Stomach (tissue), 9 donors: Measurements from ENCODE around the gene BDKRB1. TPM values are rescaled to one million over a fixed set of nuclear protein-coding genes. Genes with fewer than 3 reads are reported as not detected.

Experiments used
- DNase-seq, 2 donors: peaks; one replicate each; pipeline versions ENCODE4 v3.0.0 to v3.0.0-alpha.2; 2013 to 2019
- H3K27ac ChIP-seq, 5 donors: fragments of 200-600 bp in 4 of 5; sonication (generic) in 4 of 5; one replicate each; pipeline ENCODE4 v1.5.1; 2013 to 2019; ENCODE audit warnings: mild to moderate bottlenecking in 1 of 5, moderate library complexity in 1 of 5
- H3K27me3 ChIP-seq, 3 donors: fragments of 200-600 bp; sonication (generic); one replicate each; pipeline ENCODE4 v1.5.1; 2017 to 2019; ENCODE audit warnings: mixed run types in 1 of 3
- H3K36me3 ChIP-seq, 4 donors: fragments of 200-600 bp; sonication (generic); 1 replicate in 3 of 4; 2 replicates in 1 of 4; pipeline ENCODE4 v1.5.1; 2016 to 2019
- H3K4me1 ChIP-seq, 4 donors: fragments of 200-600 bp; sonication (generic); one replicate each; pipeline ENCODE4 v1.5.1; 2016 to 2019
- H3K4me3 ChIP-seq, 4 donors: fragments of 200-600 bp; sonication (generic) in 3 of 4; one replicate each; pipeline ENCODE4 v1.5.1; 2016 to 2019; ENCODE audit warnings: mild to moderate bottlenecking in 1 of 4
- H3K9me3 ChIP-seq, 4 donors: fragments of 200-600 bp; sonication (generic); one replicate each; pipeline ENCODE4 v1.5.1; 2016 to 2019
- EP300 ChIP-seq: sonication (generic); formaldehyde crosslinking; IDR thresholded peaks from one replicate; pipeline ENCODE4 v1.6.1; 2017; ENCODE audit warnings: antibody characterized with exemption
- POLR2A ChIP-seq, 4 donors: fragments of 450-650 bp; IDR thresholded peaks; one replicate each; pipeline ENCODE4 v1.6.1; 2016; ENCODE audit warnings: antibody characterized with exemption in 4 of 4, control low read depth in 2 of 4, mild to moderate bottlenecking in 1 of 4, moderate library complexity in 1 of 4
- POLR2AphosphoS5 ChIP-seq, 3 donors: sonication (generic); formaldehyde crosslinking; IDR thresholded peaks; one replicate each; pipeline ENCODE4 v1.6.1; 2016; ENCODE audit warnings: antibody characterized with exemption in 3 of 3
- WGBS, 5 donors: extraction: QIAGEN DNeasy Blood & Tissue Kit in 3 of 5; methylation state at CpG; one replicate each; pipeline versions ENCODE4 v1.1.5 to v1.1.7; 2013 to 2018; 5-methylcytosine and 5-hydroxymethylcytosine counted together
- intact Hi-C: fragments of 100-400 bp; cut with DNase I; formaldehyde crosslinking; loops from one replicate; pipeline ENCODE4 v1.15.1; 2023; ENCODE audit warnings: low total_unique reads
- polyA plus RNA-seq, 3 donors: library from polyadenylated mRNA; stranded (reverse); fragments of 200-250 nt; gene quantifications; one replicate each; pipeline ENCODE4 v1.2.3, GENCODE V29; 2013
- total RNA-seq, 5 donors: library from RNA; depleted of rRNA; stranded (reverse); fragments of >200 nt; gene quantifications; one replicate each; pipeline versions ENCODE4 v1.1.0 to v1.2.3, GENCODE V29; 2014 to 2016
- TF ChIP-seq, protein P1 (sequence below), 7 experiments: fragments of 450-650 bp in 4 of 7; fragments of 200-600 bp in 3 of 7; sonication (generic) in 3 of 7; IDR thresholded peaks; one replicate each; pipeline ENCODE4 v1.5.1; 2016 to 2019; ENCODE audit warnings: antibody characterized with exemption in 7 of 7, control low read depth in 2 of 7, mild to moderate bottlenecking in 1 of 7
- donor health status: healthy with polysubstance abuse.
- donor health status: Bipolar disorder and iron deficiency.
- donor health status: healthy.

BDKRB1 gene
- total and polyA plus RNA-seq, 8 donors = 0.92 to 7.1 (median 4.2) TPM; not detected in 3

- peak overlapping the region in 4 of 5 donors; percentile 12 to 82 (median 56) for H3K27ac ChIP-seq
These were observed 11.9 kb downstream of the BDKRB1 start for GRCh38 chr14:96267916-96268315.

GRCh38 chr14:96268431-96269358, 12.7 kb downstream of the BDKRB1 start:
- WGBS, 5 donors = 60 to 67% (median 64%) methylated on average over 21 to 22 of the region's 22 CpGs
- Histone ChIP-seq H3K4me1 (peaks cover 0 to 23% (median 9%) of the 10 kb centered on the region in 4 donors), H3K4me3 (no peak overlapping the region), H3K27me3 (no peaks in the 10 kb centered on the region), H3K36me3 (no peaks in the 10 kb centered on the region), H3K27ac (peak overlapping the region in 4 of 5 donors; percentile 44 to 82 (median 70)), H3K9me3 (peaks cover 0 to 18% (median 6%) of the 10 kb centered on the region in 4 donors)
- DNase-seq = peak in 1 of 2 donors; percentile 71
- intact Hi-C loops = no loop called here
- peak; percentile 55 to 78 (median 72) for TF ChIP-seq POLR2AphosphoS5 (IDR thresholded peaks at IDR 0.05)
- peak; percentile 61 for TF ChIP-seq EP300
- TF ChIP-seq, protein P1, sequence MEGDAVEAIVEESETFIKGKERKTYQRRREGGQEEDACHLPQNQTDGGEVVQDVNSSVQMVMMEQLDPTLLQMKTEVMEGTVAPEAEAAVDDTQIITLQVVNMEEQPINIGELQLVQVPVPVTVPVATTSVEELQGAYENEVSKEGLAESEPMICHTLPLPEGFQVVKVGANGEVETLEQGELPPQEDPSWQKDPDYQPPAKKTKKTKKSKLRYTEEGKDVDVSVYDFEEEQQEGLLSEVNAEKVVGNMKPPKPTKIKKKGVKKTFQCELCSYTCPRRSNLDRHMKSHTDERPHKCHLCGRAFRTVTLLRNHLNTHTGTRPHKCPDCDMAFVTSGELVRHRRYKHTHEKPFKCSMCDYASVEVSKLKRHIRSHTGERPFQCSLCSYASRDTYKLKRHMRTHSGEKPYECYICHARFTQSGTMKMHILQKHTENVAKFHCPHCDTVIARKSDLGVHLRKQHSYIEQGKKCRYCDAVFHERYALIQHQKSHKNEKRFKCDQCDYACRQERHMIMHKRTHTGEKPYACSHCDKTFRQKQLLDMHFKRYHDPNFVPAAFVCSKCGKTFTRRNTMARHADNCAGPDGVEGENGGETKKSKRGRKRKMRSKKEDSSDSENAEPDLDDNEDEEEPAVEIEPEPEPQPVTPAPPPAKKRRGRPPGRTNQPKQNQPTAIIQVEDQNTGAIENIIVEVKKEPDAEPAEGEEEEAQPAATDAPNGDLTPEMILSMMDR (IDR thresholded peaks at IDR 0.05) = no peak
- no peak for TF ChIP-seq POLR2A (IDR thresholded peaks at IDR 0.05)

More at GRCh38 chr14:96267916-96268315, 11.9 kb downstream of the BDKRB1 start:
- H3K27me3 ChIP-seq = no peaks in the 10 kb centered on the region
- peaks cover 0 to 18% (median 6%) of the 10 kb centered on the region in 4 donors for H3K9me3 ChIP-seq
- H3K4me1 ChIP-seq = peaks cover 0 to 23% (median 9%) of the 10 kb centered on the region in 4 donors
- intact Hi-C loops = no loop called here
- WGBS, 5 donors = 89 to 97% (median 93%) methylated on average over 5 of the region's 5 CpGs
- no peak overlapping the region for H3K4me3 ChIP-seq
- no peak for DNase-seq
- TF ChIP-seq EP300 = no peak
- TF ChIP-seq, protein P1 (IDR thresholded peaks at IDR 0.05) = no peak
- H3K36me3 ChIP-seq = no peaks in the 10 kb centered on the region

DNA sequence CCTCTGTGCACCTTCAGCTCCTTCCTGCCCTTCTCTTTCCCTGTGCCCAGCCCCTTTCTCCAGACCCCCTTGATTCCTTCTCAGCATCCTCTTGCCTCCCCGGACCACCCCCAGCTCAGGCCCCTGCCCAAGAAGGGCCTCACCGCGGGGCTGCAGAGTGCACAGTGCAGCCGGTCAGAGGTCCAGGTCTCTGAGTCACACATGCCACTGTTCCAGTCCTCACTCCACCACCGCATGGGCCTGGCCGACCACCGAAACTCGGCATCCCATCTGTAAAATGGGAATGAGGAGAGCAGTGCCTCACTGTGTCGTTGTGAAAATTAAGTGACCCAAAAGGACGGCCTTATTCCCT, 13.3 kb downstream of the BDKRB1 start:
- Histone ChIP-seq H3K27me3 (no peaks in the 10 kb centered on the region), H3K9me3 (peaks cover 0 to 18% (median 6%) of the 10 kb centered on the region in 4 donors), H3K36me3 (no peaks in the 10 kb centered on the region), H3K27ac (peak overlapping the region in 4 of 5 donors; percentile 44 to 82 (median 70)), H3K4me3 (no peak overlapping the region), H3K4me1 (peaks cover 0 to 26% (median 9%) of the 10 kb centered on the region in 4 donors)
- 72 to 87% (median 81%) methylated on average over 10 of the region's 10 CpGs for WGBS, 5 donors
- intact Hi-C loops = no loop called here
- DNase-seq = no peak
- TF ChIP-seq, protein P1 (IDR thresholded peaks at IDR 0.05) = no peak
- TF ChIP-seq EP300 = no peak
- no peak for TF ChIP-seq POLR2AphosphoS5 (IDR thresholded peaks at IDR 0.05)
- TF ChIP-seq POLR2A (IDR thresholded peaks at IDR 0.05) = no peak

DNA sequence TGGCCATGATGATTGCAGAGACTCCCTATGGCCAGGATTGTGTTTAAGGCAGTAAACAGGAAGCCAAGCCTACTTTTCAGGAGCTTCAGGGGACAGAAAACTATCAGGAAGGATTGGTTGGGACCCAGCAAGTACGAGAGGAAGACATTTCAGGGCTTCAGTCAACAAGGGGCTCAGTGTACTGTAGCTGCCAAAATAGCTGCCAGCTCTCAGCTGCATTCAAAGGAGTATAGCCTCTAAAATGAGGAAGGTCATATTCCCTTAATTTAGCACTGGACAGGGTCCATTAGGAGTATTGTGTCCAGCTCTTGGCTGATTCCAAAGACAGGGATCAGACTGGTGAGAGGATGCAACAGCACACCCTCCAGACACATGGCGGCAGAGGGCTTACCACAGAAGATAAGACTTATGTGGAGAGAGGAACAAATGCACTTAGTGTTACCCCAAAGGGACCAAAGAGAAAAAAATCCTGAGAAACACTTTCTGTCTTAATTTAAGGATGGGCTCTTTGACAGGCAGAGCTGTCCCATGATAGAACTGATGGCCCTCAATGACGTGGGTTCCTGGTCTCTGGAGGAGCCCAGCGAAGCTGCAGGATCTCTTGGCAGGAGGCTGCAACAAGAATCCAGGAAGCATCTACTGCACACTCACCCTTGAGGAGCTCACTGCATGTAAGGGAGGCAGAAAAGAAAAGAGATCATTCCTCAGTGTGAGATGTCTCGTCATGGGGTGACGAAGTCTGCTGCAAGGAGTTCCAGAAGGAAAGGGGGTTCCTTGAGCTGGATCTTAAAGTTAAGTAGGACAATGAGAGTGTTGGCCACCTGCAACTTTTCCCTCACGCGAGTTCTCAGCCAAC, 14.8 kb downstream of the BDKRB1 start:
- no peak overlapping the region for H3K4me3 ChIP-seq
- peaks cover 6 to 40% (median 22%) of the 10 kb centered on the region in 4 donors for H3K4me1 ChIP-seq
- intact Hi-C loops = no loop called here
- TF ChIP-seq POLR2AphosphoS5 (IDR thresholded peaks at IDR 0.05) (no peak), EP300 (no peak), POLR2A (IDR thresholded peaks at IDR 0.05) (no peak)
- TF ChIP-seq, protein P1 (IDR thresholded peaks at IDR 0.05) = no peak
- no peaks in the 10 kb centered on the region for H3K36me3 ChIP-seq
- DNase-seq = no peak
- H3K9me3 ChIP-seq = peaks cover 0 to 18% (median 6%) of the 10 kb centered on the region in 4 donors
- H3K27ac ChIP-seq = peak overlapping the region in 2 of 5 donors; percentile 31 to 39
- 80 to 90% (median 84%) methylated on average over 8 of the region's 8 CpGs for WGBS, 5 donors
- no peaks in the 10 kb centered on the region for H3K27me3 ChIP-seq
